Stimulated activated CD8-positive, alpha-beta memory T cell treated with anti-CD3 and anti-CD28 coated beads, Interleukin-15, amount 100 ng/mL, for 1 hour (primary cell): ENCODE measurements around the gene IL17REL.

Source experiments
- DNase-seq: peaks from one replicate; pipeline ENCODE4 v3.0.0-alpha.2; 2020; ENCODE audit warnings: low read depth

Gene IL17REL

GRCh38 chr22:50012211-50013181 lies at the start of gene IL17REL:
IL17REL (minus strand) TSS chr22:50012765; CDS start chr22:50012646, 119 bp downstream.
- DNase-seq: no peak

GRCh38 chr22:50061824-50062355 lies 49.3 kb upstream of the IL17REL start:
- no peak for DNase-seq

- no peak for DNase-seq
Observed at GRCh38 chr22:50061141-50061823, 48.7 kb upstream of the IL17REL start.

GRCh38 chr22:50060441-50061140 lies 48.0 kb upstream of the IL17REL start:
- no peak for DNase-seq

- no peak for DNase-seq
Observed at GRCh38 chr22:50059881-50060262, 47.3 kb upstream of the IL17REL start.

- no peak for DNase-seq
Observed at GRCh38 chr22:50058906-50059880, 46.6 kb upstream of the IL17REL start.

GRCh38 chr22:50058061-50058905 lies 45.7 kb upstream of the IL17REL start, which contains the start of gene TTLL8:
TTLL8 (minus strand) TSS chr22:50058298.
- no peak for DNase-seq

GRCh38 chr22:50057278-50058060 lies 44.9 kb upstream of the IL17REL start:
- no peak for DNase-seq

GRCh38 chr22:50056214-50056972 lies 43.8 kb upstream of the IL17REL start:
- DNase-seq: no peak

- DNase-seq: no peak
Observed at GRCh38 chr22:50053861-50054260, 41.3 kb upstream of the IL17REL start.

GRCh38 chr22:50051930-50052329 lies 39.4 kb upstream of the IL17REL start:
- no peak for DNase-seq

GRCh38 chr22:50049299-50050195 lies 37.0 kb upstream of the IL17REL start:
- no peak for DNase-seq

GRCh38 chr22:50048836-50049235 lies 36.3 kb upstream of the IL17REL start:
- DNase-seq: no peak

GRCh38 chr22:50048061-50048765 lies 35.6 kb upstream of the IL17REL start:
- no peak for DNase-seq

GRCh38 chr22:50047346-50047745 lies 34.8 kb upstream of the IL17REL start:
- DNase-seq: no peak

GRCh38 chr22:50046481-50047245 lies 34.1 kb upstream of the IL17REL start:
- no peak for DNase-seq
